Measurements from ENCODE around the gene PDE1C. TPM values are rescaled to one million over a fixed set of nuclear protein-coding genes. Genes with fewer than 3 reads are reported as not detected.

PDE1C gene
- total RNA-seq, 2 experiments from 2014 or later = not detected

DNA sequence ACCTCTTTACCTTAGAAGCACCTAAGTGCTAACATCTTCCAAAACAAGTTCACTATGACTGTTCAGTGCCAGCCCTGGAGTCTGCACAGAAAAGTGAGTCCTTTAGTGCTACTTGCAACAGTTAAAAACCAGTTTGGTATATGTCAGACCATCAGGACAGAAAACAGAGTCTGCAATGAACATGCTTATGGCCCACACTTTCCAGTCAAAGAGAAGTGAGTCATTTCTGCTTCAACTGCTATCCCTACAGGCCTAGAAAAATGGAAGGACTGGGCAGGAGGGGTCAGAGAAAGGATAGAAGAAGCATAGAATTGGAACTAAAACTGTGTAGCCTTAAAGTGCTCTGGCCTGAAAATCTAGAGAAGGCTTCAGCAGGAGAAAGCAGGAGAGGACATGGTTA is 108.0 kb downstream of the PDE1C start:
- no peak for TF ChIP-seq CTCF (conservative IDR thresholded peaks at IDR 0.05; ENCODE audit: low read length)
- no peak for TF ChIP-seq EZH2phosphoT487 (IDR thresholded peaks at IDR 0.05; ENCODE audit: borderline replicate concordance, low read depth, low read length)
- DNase-seq (ENCODE audit: low spot score) = no peak
- no peaks in the 10 kb centered on the region for H3K79me2 ChIP-seq (ENCODE audit: insufficient read depth, low read depth, low read length)
- H3K9me2 ChIP-seq (ENCODE audit: insufficient read depth, low read length) = no peaks in the 10 kb centered on the region
- no peak overlapping the region for H3K27ac ChIP-seq (ENCODE audit: low read depth, low read length, poor library complexity, severe bottlenecking)
- no peaks in the 10 kb centered on the region for H3K4me1 ChIP-seq (ENCODE audit: insufficient read depth, low read length, poor library complexity, severe bottlenecking)
- intact Hi-C loops (cut with micrococcal nuclease; ENCODE audit: unreplicated experiment) = no loop called here
- POLR2A ChIA-PET = no interaction called here
- H3K4me3 ChIP-seq (ENCODE audit: low read depth, low read length, poor library complexity, severe bottlenecking) = no peak overlapping the region
- CTCF ChIA-PET (ENCODE audit: unreplicated experiment) = no interaction called here
- H4K20me1 ChIP-seq (ENCODE audit: insufficient read depth, low read length) = no peaks in the 10 kb centered on the region
- H3K36me3 ChIP-seq (ENCODE audit: insufficient read depth, low read length) = no peaks in the 10 kb centered on the region
- no peak overlapping the region for H3K4me2 ChIP-seq (ENCODE audit: low read length)
- no TSS peak for BruUV-seq (replicated peaks)
- H3K9me3 ChIP-seq (ENCODE audit: low read length) = no peaks in the 10 kb centered on the region
- no peak overlapping the region for H2AFZ ChIP-seq (ENCODE audit: low read length)

DNA sequence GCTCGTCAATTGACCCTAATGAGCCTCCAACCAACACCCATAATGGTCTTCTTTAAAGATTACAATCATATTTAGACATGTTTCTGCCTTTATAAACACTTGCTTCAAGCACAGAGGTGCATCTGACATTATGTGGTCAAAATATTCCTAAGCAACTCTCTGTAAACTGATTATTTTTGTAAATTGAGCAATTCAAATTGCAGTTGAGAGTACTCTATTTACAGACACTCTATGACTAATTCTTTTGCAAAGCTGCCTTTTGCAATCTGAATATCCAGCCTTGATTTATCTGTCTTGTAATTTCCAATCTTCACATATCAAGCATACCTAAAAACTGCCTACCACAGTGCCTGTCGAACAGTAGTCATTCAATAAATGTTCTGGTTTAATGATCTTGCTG is 112.0 kb downstream of the PDE1C start:
- no peaks in the 10 kb centered on the region for H3K36me3 ChIP-seq (ENCODE audit: insufficient read depth, low read length)
- no peak overlapping the region for H3K4me3 ChIP-seq (ENCODE audit: low read depth, low read length, poor library complexity, severe bottlenecking)
- no peak overlapping the region for H2AFZ ChIP-seq (ENCODE audit: low read length)
- H4K20me1 ChIP-seq (ENCODE audit: insufficient read depth, low read length) = no peaks in the 10 kb centered on the region
- no TSS peak for BruUV-seq (replicated peaks)
- H3K9me2 ChIP-seq (ENCODE audit: insufficient read depth, low read length) = no peaks in the 10 kb centered on the region
- no peak for TF ChIP-seq EZH2phosphoT487 (IDR thresholded peaks at IDR 0.05; ENCODE audit: borderline replicate concordance, low read depth, low read length)
- no peak for TF ChIP-seq CTCF (conservative IDR thresholded peaks at IDR 0.05; ENCODE audit: low read length)
- intact Hi-C loops (cut with micrococcal nuclease; ENCODE audit: unreplicated experiment) = no loop called here
- no peaks in the 10 kb centered on the region for H3K4me1 ChIP-seq (ENCODE audit: insufficient read depth, low read length, poor library complexity, severe bottlenecking)
- H3K79me2 ChIP-seq (ENCODE audit: insufficient read depth, low read depth, low read length) = no peaks in the 10 kb centered on the region
- H3K27ac ChIP-seq (ENCODE audit: low read depth, low read length, poor library complexity, severe bottlenecking) = no peak overlapping the region
- ChIA-PET POLR2A (no interaction called here), CTCF (ENCODE audit: unreplicated experiment) (no interaction called here)
- no peak overlapping the region for H3K4me2 ChIP-seq (ENCODE audit: low read length)
- H3K9me3 ChIP-seq (ENCODE audit: low read length) = no peaks in the 10 kb centered on the region
- no peak for DNase-seq (ENCODE audit: low spot score)

DNA sequence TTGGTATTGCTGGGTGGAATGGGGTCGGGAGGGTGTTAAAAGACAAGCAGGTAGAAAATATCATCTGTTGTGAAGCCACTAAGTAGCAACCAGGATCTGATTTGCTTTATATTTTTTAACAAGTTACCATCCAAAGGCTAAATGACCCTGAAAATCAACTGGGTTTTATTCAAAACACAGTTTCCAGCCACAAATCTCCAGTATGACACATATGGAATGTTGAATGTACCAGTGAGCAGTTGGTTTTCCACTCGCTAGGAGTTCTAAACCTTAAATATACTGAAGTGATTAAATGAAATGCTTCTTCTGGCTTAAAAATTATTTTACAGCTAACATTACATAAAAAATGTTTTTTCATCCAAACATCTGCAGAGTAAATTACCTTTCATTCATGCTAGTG is 112.5 kb downstream of the PDE1C start:
- no TSS peak for BruUV-seq (replicated peaks)
- no peaks in the 10 kb centered on the region for H3K9me3 ChIP-seq (ENCODE audit: low read length)
- ChIA-PET POLR2A (no interaction called here), CTCF (ENCODE audit: unreplicated experiment) (no interaction called here)
- H3K27ac ChIP-seq (ENCODE audit: low read depth, low read length, poor library complexity, severe bottlenecking) = no peak overlapping the region
- H3K36me3 ChIP-seq (ENCODE audit: insufficient read depth, low read length) = no peaks in the 10 kb centered on the region
- H3K4me1 ChIP-seq (ENCODE audit: insufficient read depth, low read length, poor library complexity, severe bottlenecking) = no peaks in the 10 kb centered on the region
- H3K4me2 ChIP-seq (ENCODE audit: low read length) = no peak overlapping the region
- no peaks in the 10 kb centered on the region for H3K79me2 ChIP-seq (ENCODE audit: insufficient read depth, low read depth, low read length)
- no peak for DNase-seq (ENCODE audit: low spot score)
- TF ChIP-seq CTCF (conservative IDR thresholded peaks at IDR 0.05; ENCODE audit: low read length) = no peak
- no peak for TF ChIP-seq EZH2phosphoT487 (IDR thresholded peaks at IDR 0.05; ENCODE audit: borderline replicate concordance, low read depth, low read length)
- H2AFZ ChIP-seq (ENCODE audit: low read length) = no peak overlapping the region
- intact Hi-C loops (cut with micrococcal nuclease; ENCODE audit: unreplicated experiment) = no loop called here
- H3K9me2 ChIP-seq (ENCODE audit: insufficient read depth, low read length) = no peaks in the 10 kb centered on the region
- H4K20me1 ChIP-seq (ENCODE audit: insufficient read depth, low read length) = no peaks in the 10 kb centered on the region
- no peak overlapping the region for H3K4me3 ChIP-seq (ENCODE audit: low read depth, low read length, poor library complexity, severe bottlenecking)
